KOPT-K1 (cell line): ENCODE data around the gene NUP210.

ENCODE experiments used
- H3K27ac ChIP-seq: fragments of 200-600 bp; sonication (generic); 2 replicates; pipeline ENCODE4 v1.5.1; 2016; ENCODE audit warnings: antibody characterized with exemption, mild to moderate bottlenecking, low read depth, low read length; ENCODE audit not compliant: poor library complexity, severe bottlenecking
- H3K36me3 ChIP-seq: fragments of 200-600 bp; sonication (generic); 2 replicates; pipeline ENCODE4 v1.5.1; 2017; ENCODE audit warnings: antibody characterized with exemption, mild to moderate bottlenecking, low read length, moderate library complexity; ENCODE audit not compliant: insufficient read depth
- H3K9me3 ChIP-seq: fragments of 200-600 bp; sonication (generic); 2 replicates; pipeline ENCODE4 v1.5.1; 2017; ENCODE audit warnings: antibody characterized with exemption, low read length, mild to moderate bottlenecking; ENCODE audit not compliant: insufficient read depth, poor library complexity, severe bottlenecking

NUP210 gene

DNA sequence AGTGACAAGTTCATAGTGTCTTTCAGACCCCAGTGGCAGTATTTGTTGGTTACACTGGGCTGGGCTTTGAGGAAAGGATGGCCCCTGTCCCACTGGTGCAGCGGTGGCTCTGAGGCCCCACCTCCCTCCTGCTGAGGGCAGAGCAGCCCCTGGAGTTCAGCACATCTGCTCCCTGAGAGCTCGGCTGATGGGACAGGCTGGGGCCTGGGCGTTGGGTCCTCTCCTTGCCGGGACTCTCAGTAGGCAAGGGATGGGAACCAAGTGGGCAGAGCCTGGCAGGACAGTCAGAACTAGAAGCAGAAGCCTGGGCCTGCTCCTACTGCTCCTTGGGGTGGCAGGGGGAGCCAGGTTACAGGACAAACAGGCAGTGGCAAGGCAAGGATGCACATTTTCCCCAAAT lies 114.5 kb downstream of the NUP210 start:
- Histone ChIP-seq H3K36me3 (peaks cover 6% of the 10 kb centered on the region; the same call in 1 of the 2 replicates), H3K27ac (no peak overlapping the region), H3K9me3 (no peaks in the 10 kb centered on the region)

DNA sequence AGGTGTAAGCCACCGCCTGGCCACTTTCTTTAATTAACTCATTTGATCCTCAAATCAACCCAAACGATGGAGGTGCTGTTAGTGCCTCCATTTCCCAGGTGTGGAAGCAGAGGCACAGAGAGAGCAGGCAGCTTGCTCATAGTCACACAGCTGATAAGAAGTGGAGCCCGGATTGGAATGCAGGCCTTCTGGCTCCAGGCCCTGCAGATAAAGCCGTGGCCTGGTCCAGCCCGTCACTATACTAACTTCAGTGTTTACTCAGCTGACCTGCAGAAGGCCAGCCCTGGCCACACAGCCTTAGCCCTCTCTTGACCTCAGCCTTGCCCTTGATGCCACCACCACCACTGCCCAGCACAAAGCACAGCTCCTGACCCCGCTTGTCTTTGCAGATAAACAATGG lies 116.7 kb downstream of the NUP210 start:
- no peaks in the 10 kb centered on the region for H3K36me3 ChIP-seq
- H3K27ac ChIP-seq, result no peak overlapping the region
- no peaks in the 10 kb centered on the region for H3K9me3 ChIP-seq

DNA sequence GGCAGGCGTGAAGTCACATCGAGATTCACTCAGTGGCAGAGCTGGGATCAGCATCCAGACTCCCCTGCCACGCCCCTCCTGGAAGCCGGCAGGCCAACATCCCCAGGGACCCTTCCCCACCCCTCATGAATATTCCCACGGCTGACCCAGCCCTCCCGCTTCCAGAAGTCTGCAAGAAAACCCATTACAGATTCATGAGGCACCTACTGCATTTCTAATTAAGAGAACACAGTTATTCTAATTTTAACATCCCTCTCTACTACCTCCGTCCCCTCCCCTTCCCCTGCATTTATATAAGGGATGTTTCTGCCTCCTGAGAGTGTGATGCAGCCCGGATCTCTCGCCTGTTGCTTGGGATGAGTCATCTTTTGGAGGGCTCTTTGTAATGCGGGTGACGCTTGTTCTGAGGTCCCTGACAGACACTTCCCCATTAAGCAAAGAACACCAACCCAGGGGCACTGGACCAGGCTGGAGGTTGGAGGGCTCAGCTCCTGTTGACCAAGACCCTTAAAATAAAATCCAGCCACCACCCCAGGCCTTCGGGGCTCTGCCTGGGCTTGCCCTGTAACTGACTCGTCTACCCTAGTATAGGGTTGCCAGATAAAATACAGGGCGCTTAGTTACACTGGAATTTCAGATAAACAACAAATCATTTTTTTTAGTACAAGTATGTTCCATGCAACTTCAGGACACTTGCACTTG lies 118.7 kb downstream of the NUP210 start:
- Histone ChIP-seq H3K9me3 (no peaks in the 10 kb centered on the region), H3K27ac (no peak overlapping the region), H3K36me3 (no peaks in the 10 kb centered on the region)

DNA sequence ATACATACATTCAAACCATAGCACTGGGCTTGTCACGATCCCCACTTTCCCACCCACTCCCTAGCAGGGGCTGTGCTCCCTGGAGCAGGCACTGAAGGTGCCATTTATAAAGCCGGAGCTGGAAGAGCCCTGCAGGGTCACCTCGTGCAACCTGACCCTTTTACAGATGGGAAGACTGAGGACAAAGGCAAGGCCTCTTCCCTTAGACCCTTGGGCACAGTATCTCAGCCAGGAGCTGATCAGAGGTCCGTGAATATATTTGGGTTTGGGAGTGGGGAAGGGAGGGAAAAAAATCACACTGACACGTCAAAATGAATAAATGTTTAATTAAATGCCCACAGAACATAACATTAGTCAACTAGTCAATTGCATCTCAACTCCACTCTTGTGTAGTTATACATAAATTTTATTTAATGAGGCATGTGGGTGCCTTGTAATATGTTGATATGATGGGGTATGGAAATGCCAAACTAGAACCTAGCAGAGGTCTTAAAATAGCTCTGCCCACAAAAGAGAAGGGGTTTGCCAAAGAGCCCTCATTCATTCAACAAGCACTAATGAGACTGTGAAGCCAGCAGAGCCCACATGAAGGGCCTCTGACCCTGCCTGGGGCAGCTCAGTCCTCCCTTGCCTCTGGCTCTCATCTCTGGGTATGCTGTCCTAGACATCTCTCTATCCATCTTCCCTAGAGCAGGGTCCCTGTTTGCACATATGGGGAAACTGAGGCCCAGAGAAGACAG lies 119.4 kb downstream of the NUP210 start:
- Histone ChIP-seq H3K27ac (no peak overlapping the region), H3K36me3 (no peaks in the 10 kb centered on the region), H3K9me3 (no peaks in the 10 kb centered on the region)

DNA sequence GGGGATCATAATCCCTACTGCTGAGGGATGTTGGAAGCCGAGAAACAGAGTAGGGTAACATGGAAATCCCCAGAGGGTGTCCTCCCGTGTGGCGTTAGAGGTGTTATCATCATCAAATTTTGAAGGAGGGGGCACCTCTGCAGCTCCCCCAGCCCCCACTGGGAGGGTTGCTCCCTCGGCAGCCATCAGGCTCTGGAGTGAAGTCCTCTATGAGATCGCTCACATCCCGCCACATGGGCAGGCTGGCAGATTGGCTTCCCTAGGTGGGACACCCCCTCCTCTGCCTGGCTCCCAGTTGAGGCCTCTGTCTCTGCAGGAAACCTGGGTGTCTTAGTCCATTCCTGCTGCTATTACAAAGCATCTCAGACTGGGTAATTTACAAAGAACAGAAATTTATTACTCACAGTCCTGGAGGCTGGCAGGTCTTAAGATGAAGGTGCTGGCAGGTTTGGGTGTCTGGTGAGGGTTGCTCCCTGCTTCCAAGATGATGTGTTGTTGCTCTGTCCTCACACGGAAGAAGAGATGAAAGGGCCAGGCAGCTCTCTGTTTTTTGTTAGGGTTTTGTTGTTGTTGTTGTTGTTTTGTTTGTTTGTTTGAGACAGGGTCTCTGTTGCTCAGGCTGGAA lies 120.5 kb downstream of the NUP210 start:
- Histone ChIP-seq H3K9me3 (no peaks in the 10 kb centered on the region), H3K27ac (no peak overlapping the region), H3K36me3 (no peaks in the 10 kb centered on the region)

DNA sequence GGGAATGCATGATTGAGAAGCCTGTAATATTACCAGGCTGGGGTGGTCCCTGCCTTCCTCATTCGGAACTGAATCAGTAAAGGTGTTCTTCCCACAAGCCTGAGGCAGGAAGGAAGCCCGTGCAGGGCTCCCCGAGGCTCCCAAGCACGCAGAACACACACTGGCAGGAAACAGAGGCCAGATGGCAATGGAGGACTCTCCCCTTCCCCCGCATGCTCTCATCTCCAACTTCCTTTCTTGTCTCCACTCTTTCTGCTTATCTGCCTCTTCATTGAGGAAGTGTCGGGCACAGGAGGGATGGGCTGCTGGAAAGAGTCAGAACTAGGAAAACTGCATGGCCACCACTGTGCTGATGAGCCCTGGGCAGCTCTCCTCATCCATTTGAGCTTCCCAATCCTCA lies 123.5 kb downstream of the NUP210 start:
- Histone ChIP-seq H3K27ac (peak overlapping the region; percentile 36), H3K9me3 (no peaks in the 10 kb centered on the region), H3K36me3 (no peaks in the 10 kb centered on the region)

DNA sequence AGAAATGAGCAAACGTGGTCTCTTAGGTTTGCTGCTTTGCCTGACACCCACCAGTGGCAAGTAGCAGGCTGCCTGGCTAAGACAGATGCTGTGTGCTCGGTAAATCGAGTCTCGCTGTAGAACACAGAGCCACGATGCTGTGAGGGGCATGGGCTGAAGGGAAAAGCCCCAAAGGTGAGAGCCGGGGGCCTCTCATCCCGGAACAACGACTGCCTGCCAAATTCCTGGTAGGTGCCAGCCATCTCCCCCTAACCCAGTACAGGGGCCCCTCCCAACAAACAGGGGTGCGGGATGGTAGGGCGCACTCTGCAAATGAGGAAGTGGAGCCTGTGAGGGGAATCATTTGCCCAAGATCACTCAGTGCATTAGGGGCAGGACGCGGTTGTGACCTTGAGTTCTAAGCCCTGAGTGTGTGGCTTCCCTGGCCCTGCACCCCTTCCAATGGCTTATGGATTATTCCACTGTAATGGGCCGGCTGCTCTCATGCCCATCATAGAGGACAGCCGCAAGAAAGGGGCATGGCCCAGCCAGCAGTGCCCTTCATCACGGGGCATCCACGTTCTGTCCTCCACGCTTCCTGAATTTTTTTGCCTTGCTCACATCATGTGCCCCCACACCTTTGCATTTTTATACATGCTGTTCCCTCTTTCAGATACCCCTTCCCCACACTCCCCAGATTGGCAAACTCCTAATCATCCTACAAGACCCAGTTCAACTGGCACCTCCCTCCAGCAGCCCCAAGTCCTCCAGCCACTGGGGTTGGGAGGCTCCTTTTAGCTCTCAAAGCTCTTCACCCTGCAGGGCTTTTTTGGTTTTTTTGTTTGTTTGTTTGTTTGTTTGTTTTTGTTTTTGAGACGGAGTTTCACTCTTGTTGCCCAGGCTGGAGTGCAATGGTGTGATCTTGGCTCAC lies 125.4 kb downstream of the NUP210 start:
- H3K27ac ChIP-seq, result no peak overlapping the region
- no peaks in the 10 kb centered on the region for H3K36me3 ChIP-seq
- H3K9me3 ChIP-seq, result no peaks in the 10 kb centered on the region

DNA sequence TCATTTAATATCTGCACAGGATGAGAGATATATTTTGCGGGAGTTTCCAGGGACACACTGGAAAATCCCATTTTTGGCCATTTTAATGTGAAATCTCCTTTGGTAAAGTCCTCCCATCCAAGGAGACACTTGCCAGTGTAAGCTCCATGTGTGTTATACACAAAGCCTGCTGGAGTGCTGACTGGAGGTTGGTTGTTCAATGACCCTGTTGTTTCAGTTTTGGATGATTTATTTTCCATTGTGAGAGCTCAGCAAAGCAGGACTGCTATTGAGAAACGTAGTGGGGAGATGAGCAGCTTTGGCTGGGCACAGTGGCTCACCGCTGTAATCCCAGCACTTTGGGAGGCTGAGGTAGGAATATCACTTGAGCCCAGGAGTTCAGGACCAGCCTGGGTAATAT lies 127.7 kb downstream of the NUP210 start:
- peaks cover 1% of the 10 kb centered on the region for H3K9me3 ChIP-seq
- H3K27ac ChIP-seq, result no peak overlapping the region
- H3K36me3 ChIP-seq, result no peaks in the 10 kb centered on the region

DNA sequence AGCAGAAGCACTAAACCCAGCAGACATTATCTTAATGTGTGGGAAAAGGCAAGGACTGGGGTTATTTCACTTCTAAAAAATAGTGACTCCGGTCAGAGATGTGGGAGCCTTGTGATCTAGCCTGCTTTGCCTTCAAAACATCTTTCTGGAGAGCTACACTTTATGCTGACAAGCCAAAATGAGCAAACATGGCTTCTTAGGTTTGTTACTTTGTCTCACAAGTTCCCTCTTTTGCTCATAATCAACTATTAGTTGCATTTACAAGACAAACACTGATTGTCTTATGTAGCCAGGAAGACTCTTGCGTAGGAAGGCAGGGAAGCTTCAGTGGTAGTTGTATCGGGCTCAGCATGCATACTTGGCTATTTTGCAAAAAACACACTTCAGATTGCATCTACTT lies 129.2 kb downstream of the NUP210 start:
- Histone ChIP-seq H3K27ac (no peak overlapping the region), H3K36me3 (no peaks in the 10 kb centered on the region), H3K9me3 (peaks cover 16% of the 10 kb centered on the region)

DNA sequence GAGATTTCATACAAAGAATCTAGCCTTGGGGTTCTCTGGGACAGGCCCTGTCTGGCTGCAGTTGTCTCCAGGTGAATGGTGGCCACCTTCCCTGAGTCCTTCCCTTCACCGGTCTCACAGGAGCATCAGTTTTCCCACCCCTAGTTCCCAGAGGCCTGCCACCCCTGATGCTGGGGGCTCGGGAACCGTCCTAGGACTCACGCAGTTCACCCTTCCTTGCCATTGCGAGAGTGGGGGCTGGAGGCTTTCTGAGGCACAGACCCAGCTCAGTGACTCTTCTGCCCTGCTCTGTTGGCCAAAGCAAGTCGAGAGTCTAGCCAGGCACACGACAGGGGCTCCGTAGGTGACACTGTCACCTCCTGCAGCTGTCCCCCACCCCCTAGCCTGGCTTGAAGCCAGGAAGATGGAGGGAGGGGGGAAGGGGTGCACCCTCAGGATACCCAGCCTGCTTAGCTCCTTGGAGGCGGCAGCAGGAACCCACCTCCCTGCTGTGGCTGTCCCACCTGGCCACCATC lies 130.3 kb downstream of the NUP210 start:
- Histone ChIP-seq H3K36me3 (no peaks in the 10 kb centered on the region), H3K9me3 (peaks cover 26% of the 10 kb centered on the region), H3K27ac (no peak overlapping the region)

DNA sequence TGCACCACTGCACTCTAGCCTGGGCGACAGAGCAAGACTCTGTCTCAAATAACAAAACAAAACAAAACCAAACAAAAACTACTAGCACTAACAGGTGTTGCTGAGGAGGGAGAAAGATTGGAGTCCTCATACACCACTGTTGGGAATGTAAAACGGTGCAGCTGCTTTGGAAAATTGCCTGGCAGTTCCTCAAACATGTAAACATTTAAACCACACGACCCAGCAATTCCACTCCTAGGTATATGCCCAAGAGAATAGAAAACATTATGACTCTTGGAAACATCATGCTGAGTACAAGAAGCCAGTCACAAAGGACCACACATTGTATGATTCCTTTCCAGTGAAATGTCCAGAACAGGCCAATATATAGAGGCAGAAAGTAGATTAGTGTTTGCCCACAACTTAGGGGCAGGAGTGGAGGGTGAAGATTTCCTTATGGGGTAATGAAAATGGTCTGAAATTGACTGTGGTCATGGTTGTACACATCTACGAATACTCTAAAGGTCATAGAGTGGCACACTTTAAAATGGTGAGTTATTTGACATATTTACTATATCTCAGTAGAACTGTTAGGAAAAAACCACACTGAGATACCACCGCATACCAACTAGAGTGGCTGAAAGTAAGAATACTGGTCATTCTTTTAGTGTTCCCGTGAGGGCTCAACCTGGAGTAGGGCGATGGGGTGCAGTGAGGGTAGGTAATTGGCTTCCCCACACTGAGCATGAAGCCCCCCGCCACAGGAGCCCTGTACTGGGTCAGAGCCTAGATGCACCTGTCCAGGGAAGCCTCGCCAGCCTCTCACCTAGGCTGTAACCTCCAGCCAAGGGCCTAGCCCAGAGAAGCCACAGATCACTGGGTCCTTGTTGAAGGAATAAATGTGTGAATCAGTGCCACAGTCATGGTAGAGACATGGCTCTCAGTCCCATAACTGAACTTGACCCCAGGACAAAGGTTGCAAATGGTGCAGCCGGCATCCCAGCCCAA lies 131.1 kb downstream of the NUP210 start:
- no peak overlapping the region for H3K27ac ChIP-seq
- no peaks in the 10 kb centered on the region for H3K36me3 ChIP-seq
- peaks cover 34% of the 10 kb centered on the region for H3K9me3 ChIP-seq

DNA sequence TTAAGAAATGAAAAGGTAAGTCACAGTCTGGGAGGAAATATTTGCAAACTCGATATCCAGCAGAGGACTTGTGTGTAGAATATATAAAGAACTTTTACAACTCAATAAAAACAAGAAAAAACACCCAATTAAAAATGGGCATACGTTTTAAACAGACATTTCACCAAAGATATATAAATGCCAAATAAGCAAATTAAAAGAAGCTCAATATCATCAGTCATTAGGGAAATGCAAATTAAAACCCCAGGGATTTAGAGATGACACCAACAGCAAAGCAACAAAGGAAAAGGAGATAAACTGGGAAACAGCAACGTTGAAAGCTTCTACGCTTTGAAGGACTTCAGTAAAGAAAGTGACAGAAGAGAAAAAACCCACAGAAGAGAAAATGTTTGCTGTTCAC lies 132.3 kb downstream of the NUP210 start:
- Histone ChIP-seq H3K27ac (no peak overlapping the region), H3K36me3 (no peaks in the 10 kb centered on the region), H3K9me3 (peaks cover 44% of the 10 kb centered on the region)

DNA sequence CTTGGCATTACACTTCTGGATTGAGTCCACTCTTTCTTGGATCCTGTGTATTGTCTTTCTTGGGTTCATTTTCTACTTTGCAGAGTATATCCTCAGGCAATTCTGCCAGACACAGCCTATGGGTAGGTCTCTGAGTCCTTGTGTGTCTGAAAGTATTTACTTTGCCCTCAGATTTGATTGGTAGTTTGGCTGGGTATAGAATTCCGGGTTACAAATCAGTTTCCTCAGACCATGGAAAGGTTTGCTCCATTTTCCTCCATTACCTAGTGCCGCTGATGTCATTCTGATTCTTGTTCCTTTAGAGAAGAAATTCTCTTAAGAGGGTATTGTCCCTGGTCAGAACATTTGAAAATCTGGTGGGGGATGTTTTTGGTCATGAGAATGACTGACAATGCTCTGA lies 133.2 kb downstream of the NUP210 start:
- H3K27ac ChIP-seq, result no peak overlapping the region
- H3K9me3 ChIP-seq, result peaks cover 49% of the 10 kb centered on the region
- H3K36me3 ChIP-seq, result no peaks in the 10 kb centered on the region
